Measurements from ENCODE around the gene TSNAXIP1.

TSNAXIP1 gene

GRCh38 chr16:67874372-67874771 is 67.7 kb downstream of the TSNAXIP1 start:
- Mint-ChIP-seq H3K27me3 (ENCODE audit: low read depth, poor library complexity) (no peaks in the 10 kb centered on the region), H3K36me3 (ENCODE audit: low read depth) (peaks cover 32% of the 10 kb centered on the region), H3K4me3 (peak overlapping the region; percentile 94), H3K4me1 (peaks cover 28% of the 10 kb centered on the region), H3K27ac (no peak overlapping the region), H3K9me3 (no peaks in the 10 kb centered on the region)
- TF ChIP-seq, protein P1, sequence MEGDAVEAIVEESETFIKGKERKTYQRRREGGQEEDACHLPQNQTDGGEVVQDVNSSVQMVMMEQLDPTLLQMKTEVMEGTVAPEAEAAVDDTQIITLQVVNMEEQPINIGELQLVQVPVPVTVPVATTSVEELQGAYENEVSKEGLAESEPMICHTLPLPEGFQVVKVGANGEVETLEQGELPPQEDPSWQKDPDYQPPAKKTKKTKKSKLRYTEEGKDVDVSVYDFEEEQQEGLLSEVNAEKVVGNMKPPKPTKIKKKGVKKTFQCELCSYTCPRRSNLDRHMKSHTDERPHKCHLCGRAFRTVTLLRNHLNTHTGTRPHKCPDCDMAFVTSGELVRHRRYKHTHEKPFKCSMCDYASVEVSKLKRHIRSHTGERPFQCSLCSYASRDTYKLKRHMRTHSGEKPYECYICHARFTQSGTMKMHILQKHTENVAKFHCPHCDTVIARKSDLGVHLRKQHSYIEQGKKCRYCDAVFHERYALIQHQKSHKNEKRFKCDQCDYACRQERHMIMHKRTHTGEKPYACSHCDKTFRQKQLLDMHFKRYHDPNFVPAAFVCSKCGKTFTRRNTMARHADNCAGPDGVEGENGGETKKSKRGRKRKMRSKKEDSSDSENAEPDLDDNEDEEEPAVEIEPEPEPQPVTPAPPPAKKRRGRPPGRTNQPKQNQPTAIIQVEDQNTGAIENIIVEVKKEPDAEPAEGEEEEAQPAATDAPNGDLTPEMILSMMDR (IDR thresholded peaks at IDR 0.05): no peak
- DNase-seq: no peak

DNA sequence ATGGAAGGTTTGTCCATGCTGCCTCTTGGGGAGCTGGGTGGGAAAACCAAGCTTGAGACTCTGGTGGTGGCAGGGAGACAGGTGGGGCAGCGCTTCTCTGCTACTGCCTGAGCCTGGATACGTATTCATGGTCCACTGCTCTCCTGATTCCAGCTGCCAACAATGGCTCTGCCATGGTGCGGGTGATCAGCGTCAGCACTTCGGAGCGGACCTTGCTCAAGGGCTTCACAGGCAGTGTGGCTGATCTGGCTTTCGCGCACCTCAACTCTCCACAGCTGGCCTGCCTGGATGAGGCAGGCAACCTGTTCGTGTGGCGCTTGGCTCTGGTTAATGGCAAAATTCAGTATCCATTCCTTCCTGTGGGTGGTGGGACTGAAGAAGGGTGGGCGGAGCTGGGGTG is 70.4 kb downstream of the TSNAXIP1 start:
- no peak overlapping the region for H3K27ac Mint-ChIP-seq
- H3K27me3 Mint-ChIP-seq (ENCODE audit: low read depth, poor library complexity): no peaks in the 10 kb centered on the region
- peaks cover 28% of the 10 kb centered on the region for H3K4me1 Mint-ChIP-seq
- TF ChIP-seq, protein P1 (IDR thresholded peaks at IDR 0.05): no peak
- H3K4me3 Mint-ChIP-seq: no peak overlapping the region
- no peak for DNase-seq
- H3K9me3 Mint-ChIP-seq: no peaks in the 10 kb centered on the region
- H3K36me3 Mint-ChIP-seq (ENCODE audit: low read depth): peaks cover 19% of the 10 kb centered on the region
